Testis (tissue), 5 donors: ENCODE data around the gene TTLL1. TPM values are rescaled to one million over a fixed set of nuclear protein-coding genes. Genes with fewer than 3 reads are reported as not detected.

Source experiments
- DNase-seq: peaks from one replicate; pipeline ENCODE4 v3.0.0-alpha.2; 2019
- H3K27ac ChIP-seq, 2 donors: fragments of 200-600 bp; sonication (generic); one replicate each; pipeline ENCODE4 v1.5.1; 2019
- H3K27me3 ChIP-seq: fragments of 200-600 bp; sonication (generic); one replicate; pipeline ENCODE4 v1.5.1; 2019
- H3K36me3 ChIP-seq: fragments of 200-600 bp; sonication (generic); one replicate; pipeline ENCODE4 v1.5.1; 2017; ENCODE audit warnings: low read depth; ENCODE audit errors: missing control alignments
- H3K4me1 ChIP-seq: fragments of 200-600 bp; sonication (generic); one replicate; pipeline ENCODE4 v1.5.1; 2019
- H3K4me3 ChIP-seq, 2 donors: fragments of 200-600 bp; sonication (generic); one replicate each; pipeline ENCODE4 v1.5.1; 2017 to 2019
- H3K9me3 ChIP-seq: fragments of 200-600 bp; sonication (generic); one replicate; pipeline ENCODE4 v1.5.1; 2017
- CTCF ChIP-seq, 3 experiments: fragments of 450-650 bp in 2 of 3; fragments of 200-600 bp in 1 of 3; sonication (generic) in 1 of 3; IDR thresholded peaks; one replicate each; pipeline ENCODE4 v1.5.1; 2016 to 2019; ENCODE audit warnings: antibody characterized with exemption in 3 of 3, mild to moderate bottlenecking in 2 of 3, moderate library complexity in 1 of 3
- POLR2A ChIP-seq: fragments of 450-650 bp; IDR thresholded peaks from one replicate; pipeline ENCODE4 v1.6.1; 2017; ENCODE audit warnings: antibody characterized with exemption, mild to moderate bottlenecking, moderate library complexity
- WGBS, 2 donors: methylation state at CpG; one replicate each; pipeline ENCODE4 v1.1.5; 2018; 5-methylcytosine and 5-hydroxymethylcytosine counted together
- intact Hi-C: fragments of 100-400 bp; cut with DNase I; formaldehyde crosslinking; loops from one replicate; pipeline ENCODE4 v1.15.1; 2023; ENCODE audit warnings: low total_unique reads
- long read RNA-seq, 2 donors: transcript quantifications; one replicate each; lab custom pipeline, GENCODE V29; 2026
- polyA plus RNA-seq: library from polyadenylated mRNA; stranded (reverse); fragments of 350-450 nt; fragmentation: Illumina TruSeq; extraction: RNeasy Lipid Tissue Mini Kit (QIAGEN cat#74804); gene quantifications from one replicate; pipeline ENCODE4 v1.2.3, GENCODE V29; 2014; ENCODE audit warnings: low read depth, low replicate concordance; ENCODE audit not compliant: insufficient read depth
- total RNA-seq, 2 donors: library from RNA; depleted of rRNA; stranded (reverse); fragments of >200 nt; gene quantifications; one replicate each; pipeline ENCODE4 v1.2.3, GENCODE V29; 2016

The TTLL1 gene
- total RNA-seq: 10 to 100 TPM; 22.5 to 28.9 TPM
- polyA plus RNA-seq: 30.0 TPM
- long read RNA-seq, donor 1, transcript TTLL1-201 (11 exons, 1,645 nt): major isoform, 7 of 7 reads
- long read RNA-seq, donor 1, partial matches to known transcripts: 0 of 7 reads
- long read RNA-seq, donor 1, other reads (novel, unspliced or antisense): 0 of 7 reads
- long read RNA-seq, donor 2, partial matches to known transcripts: 0 of 2 reads
- long read RNA-seq, donor 2, other reads (novel, unspliced or antisense): 0 of 2 reads

GRCh38 chr22:43088984-43089717 is at the start of gene TTLL1:
TTLL1 (minus strand) TSS chr22:43089391; CDS start chr22:43075586, 13,805 bp downstream.
- TF ChIP-seq POLR2A (no peak), CTCF (IDR thresholded peaks at IDR 0.05) (peak in 1 of 3 experiments; percentile 14)
- H3K27ac ChIP-seq: peak within 1 kb of the TSS; percentile 18 to 43
- DNase-seq: peak; percentile 94
- intact Hi-C loops: no loop called here
- WGBS, 2 donors: 3 to 6% methylated on average over 39 to 64 of the region's 64 CpGs
- no peaks in the 10 kb centered on the region for H3K27me3 ChIP-seq
- H3K4me3 ChIP-seq: peak within 1 kb of the TSS; percentile 67 to 89
- no peaks in the 10 kb centered on the region for H3K36me3 ChIP-seq
- no peaks in the 10 kb centered on the region for H3K9me3 ChIP-seq
- H3K4me1 ChIP-seq: peaks cover 5% of the 10 kb centered on the region

- H3K4me1 ChIP-seq: peaks cover 14% of the 10 kb centered on the region
- H3K4me3 ChIP-seq: no peak overlapping the region
- no peaks in the 10 kb centered on the region for H3K9me3 ChIP-seq
- TF ChIP-seq POLR2A (no peak), CTCF (IDR thresholded peaks at IDR 0.05) (no peak)
- H3K27ac ChIP-seq: no peak overlapping the region
- H3K36me3 ChIP-seq: no peaks in the 10 kb centered on the region
- intact Hi-C loops: no loop called here
- no peak for DNase-seq
- H3K27me3 ChIP-seq: no peaks in the 10 kb centered on the region
- WGBS, 2 donors: 69 to 81% methylated on average over 10 of the region's 10 CpGs
Observed at GRCh38 chr22:43136801-43137200, 47.6 kb upstream of the TTLL1 start.

GRCh38 chr22:43136255-43136654 is 47.1 kb upstream of the TTLL1 start:
- no peaks in the 10 kb centered on the region for H3K36me3 ChIP-seq
- DNase-seq: peak; percentile 39
- H3K27ac ChIP-seq: no peak overlapping the region

GRCh38 chr22:43135565-43135964 is 46.4 kb upstream of the TTLL1 start:
- TF ChIP-seq POLR2A (no peak), CTCF (IDR thresholded peaks at IDR 0.05) (no peak)
- intact Hi-C loops: no loop called here
- Histone ChIP-seq H3K27ac (no peak overlapping the region), H3K9me3 (no peaks in the 10 kb centered on the region), H3K36me3 (no peaks in the 10 kb centered on the region), H3K27me3 (no peaks in the 10 kb centered on the region), H3K4me3 (no peak overlapping the region), H3K4me1 (peaks cover 11% of the 10 kb centered on the region)
- no peak for DNase-seq
- 86 to 90% methylated on average over 5 of the region's 5 CpGs for WGBS, 2 donors

More at GRCh38 chr22:43136255-43136654, 47.1 kb upstream of the TTLL1 start:
- peaks cover 11% of the 10 kb centered on the region for H3K4me1 ChIP-seq
- H3K4me3 ChIP-seq: no peak overlapping the region
- no peaks in the 10 kb centered on the region for H3K27me3 ChIP-seq
- H3K9me3 ChIP-seq: no peaks in the 10 kb centered on the region
- TF ChIP-seq POLR2A: no peak
- peak in 2 of 3 experiments; percentile 25 to 49 for TF ChIP-seq CTCF (IDR thresholded peaks at IDR 0.05)
- intact Hi-C loops: no loop called here
- 54 to 62% methylated on average over 6 to 9 of the region's 9 CpGs for WGBS, 2 donors
